Amniotic stem cell (primary cell): Measurements from ENCODE around the gene HDAC5.

Experiments used
- DNase-seq: peaks from one replicate; lab custom pipeline; 2025; lab: John Stamatoyannopoulos, UW

HDAC5 gene

DNA sequence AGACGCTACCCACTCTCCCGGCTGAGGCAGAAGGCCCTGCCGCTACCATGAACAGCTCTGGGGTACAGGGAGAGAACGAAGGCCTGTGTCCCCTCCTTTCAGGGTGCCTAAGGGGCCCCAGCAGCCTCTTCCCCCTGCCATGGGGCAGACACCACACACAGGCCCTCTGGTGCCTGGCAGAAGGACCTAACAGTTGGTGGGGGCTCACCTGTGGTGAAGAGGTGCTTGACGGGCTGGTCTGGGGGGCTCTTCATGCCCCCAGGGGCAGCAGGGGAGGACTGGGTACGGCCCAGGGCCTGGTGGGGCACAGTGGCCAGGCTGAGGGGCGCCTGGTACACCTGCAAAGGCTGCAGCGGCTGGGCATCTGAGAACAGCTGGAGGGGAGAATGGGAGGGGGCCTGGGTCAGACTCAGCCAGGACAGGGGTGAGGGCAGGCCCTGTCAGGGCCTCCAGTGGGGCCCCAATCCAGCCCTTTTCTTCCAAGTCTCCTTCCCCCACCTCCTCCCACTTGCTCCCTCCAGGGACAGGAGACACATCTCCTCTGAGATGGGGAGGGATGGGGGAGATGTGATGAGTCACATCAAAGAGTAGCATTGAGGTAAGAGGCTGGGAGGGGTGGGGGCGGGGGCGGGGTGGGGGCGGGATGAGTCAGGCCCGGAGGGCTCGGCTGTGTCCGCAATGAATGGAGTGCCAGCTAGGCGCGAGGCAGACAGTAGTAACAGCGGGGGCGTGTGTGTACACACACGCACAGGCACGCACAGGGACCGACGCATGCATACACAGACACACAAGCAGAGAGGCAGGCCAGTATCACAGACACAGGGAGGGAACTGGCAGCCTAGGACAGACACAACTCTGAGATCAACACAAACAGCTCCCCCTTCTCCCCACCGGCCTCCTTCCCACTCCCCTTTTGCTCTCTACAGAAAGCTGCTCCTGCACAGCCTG, 36.8 kb downstream of the HDAC5 start:
- peak; percentile 74 for DNase-seq

DNA sequence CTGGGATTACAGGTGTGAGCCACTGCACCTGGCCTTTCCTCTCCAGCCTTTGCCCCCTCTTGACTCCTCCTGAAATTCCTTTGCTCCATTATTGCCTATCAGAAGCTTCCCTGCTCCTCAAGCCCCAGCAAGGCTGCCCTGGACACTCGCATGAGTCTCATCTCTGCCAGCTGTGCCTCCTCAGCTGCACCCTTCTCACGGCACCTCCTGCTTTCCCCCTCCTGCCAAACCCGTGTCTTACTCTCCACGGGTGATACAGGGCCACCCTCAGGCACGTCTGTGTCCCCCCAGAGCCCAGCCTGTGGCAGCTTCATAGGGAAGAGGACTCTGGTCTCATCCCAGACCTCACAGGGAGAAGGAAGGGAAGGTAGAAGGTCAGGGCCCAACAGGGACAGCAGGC, 37.5 kb downstream of the HDAC5 start:
- no peak for DNase-seq

DNA sequence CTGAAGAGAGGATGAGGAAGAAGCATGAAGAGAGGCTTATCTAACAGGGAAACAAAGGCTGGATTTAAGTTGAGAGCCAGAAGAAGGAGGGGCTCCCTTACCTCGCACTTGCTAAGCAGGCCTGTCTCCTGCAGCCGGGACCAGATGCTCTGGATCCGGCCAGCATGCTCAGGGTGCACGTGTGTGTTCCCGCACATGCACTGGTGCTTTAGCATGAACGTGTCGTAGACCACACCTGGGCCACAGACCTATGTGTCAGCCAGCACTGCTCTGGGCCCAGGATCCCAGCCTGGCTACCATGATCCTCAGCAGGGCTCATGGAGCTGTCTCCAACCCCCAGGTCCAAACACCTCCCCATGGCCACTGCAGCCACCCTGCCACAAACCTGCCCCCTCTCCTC, 38.5 kb downstream of the HDAC5 start:
- no peak for DNase-seq

DNA sequence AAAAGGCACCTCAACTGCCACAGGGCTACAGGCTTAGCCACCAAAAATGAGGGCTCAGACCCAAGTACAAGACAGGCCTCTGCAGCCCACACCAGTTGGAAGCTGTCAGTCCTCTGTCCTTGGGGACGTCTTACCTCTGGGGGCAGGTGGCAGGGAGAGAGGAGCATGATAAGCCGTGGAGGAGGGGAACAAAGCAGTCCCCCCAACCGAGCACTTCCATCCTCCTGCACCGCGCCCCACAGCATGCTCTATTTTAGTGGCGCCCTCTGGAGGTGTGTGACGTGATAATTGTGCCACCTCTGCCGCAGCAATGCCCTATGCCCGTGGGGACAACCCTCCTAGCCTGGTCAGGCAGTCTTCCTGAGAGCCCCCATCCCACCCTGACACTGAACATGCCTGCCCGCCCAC, 39.3 kb downstream of the HDAC5 start:
- DNase-seq, result no peak

DNA sequence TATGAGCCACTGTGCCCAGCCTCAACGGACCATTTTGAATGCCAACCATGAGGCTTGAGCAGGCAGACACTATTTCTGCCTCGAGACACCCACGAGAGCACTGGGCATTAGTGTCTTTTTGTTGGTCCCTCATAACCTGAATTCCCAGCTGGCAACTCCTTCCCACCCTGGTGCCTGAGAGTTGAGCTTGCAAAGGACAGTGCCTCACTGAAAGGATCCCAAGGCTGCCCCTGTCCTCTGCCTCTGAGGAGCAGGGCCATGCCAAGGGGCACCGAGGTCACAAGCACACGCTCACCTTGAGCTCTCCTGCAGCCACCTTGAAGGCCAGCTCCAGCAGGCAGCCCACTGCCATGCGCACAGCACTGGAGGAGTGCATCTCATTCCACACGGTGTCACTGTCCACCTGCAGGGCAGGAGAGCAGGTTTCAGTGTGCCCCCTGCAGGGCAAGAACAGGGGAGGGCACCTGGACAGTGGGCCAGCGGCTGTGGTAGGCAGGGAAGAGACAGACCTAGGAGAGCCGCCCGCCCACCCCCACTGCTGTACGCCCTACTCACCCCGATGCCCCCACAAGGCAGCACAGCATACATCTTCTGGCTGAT, 40.1 kb downstream of the HDAC5 start:
- no peak for DNase-seq

DNA sequence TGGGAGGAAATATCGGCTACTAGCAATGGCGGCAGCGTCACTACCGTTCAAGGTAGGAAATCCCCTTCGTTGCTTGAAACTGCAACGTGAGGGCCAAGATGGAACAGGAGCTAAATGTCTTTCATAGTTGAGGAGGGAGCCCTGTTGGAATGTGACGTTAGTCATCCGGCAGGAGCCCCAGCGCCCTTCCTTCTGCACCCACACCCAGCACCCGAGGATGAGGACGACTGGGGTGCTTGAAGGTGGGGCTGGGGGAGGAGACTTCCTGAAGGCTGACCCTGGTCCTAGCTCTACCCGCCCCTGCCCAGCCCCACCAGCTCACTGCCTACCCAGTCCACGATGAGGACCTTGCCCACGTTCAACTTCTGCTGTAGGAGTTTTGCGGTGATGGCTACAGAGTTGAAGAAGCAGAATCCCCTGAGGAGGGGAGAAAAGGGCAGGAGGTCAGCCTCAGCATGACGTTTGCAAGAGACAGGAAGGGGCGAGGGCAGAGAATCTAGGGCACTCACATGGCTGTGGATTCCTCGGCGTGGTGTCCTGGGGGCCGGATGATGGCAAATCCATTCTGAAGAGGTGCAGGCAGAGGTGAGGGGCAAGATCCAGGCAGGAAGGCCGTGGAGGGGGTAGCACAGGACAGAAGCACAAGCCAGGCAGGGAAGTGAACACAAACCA, 41.0 kb downstream of the HDAC5 start:
- DNase-seq, result no peak

DNA sequence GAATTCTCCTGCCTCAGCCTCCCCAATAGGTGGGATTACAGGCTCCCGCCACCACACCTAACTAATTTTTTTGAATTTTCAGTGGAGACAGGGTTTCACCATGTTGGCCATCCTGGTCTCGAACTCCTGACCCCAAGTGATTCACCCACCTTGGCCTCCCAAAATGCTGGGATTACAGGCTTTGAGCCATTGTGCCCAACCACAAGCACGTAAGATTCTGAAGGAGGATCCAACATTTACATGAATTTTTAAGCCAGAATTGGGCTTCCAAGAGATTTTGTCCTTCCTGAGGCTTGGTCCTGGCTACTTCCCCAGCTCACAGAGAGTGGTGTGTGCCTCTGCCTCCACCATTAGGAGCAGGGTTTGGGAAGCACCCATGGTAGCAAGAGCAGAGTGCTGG, 41.8 kb downstream of the HDAC5 start:
- no peak for DNase-seq

DNA sequence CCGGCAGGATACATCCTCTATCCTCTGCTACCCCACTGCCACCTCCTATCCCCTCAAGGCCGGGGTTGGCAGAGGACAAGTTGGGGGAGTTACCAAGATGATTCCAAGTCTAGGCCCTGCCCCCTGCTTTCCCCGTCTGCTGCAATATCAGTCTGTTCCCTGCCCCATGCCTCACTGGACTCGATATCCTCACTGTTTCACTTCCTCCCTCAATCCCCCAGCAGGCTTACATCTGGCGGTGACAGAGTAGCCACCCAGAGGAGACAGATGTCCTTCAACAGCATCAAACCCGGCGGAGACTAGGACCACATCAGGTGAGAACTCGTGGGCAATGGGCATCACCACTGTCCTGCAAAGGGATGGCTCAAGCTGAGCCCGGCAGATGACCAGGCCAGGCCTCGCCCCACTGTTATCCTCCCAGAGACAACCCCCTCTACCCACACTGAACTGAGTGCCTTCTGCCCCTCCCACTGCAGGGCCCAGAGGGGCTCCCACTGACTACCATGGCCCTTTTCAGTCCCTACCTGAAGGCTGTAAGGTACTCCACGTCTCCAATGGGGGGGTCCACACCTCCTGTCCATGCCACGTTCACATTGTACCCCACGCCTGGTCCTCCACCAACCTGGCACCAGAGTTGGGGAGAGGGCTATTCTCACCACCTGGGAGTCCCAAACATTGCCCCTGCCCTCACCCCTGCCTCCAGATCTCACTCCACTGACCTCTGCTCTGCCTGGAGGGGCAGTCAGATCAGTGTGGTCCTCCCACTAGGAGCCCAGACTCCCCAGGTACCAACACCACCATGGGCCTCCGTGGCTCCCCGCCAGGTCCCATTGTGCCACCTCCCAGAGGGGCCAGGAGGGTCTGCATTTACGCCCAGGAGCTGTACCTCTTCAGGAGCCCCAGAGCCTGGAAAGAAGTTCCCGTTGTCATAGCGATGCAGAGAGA, 43.3 kb downstream of the HDAC5 start:
- DNase-seq, result no peak

DNA sequence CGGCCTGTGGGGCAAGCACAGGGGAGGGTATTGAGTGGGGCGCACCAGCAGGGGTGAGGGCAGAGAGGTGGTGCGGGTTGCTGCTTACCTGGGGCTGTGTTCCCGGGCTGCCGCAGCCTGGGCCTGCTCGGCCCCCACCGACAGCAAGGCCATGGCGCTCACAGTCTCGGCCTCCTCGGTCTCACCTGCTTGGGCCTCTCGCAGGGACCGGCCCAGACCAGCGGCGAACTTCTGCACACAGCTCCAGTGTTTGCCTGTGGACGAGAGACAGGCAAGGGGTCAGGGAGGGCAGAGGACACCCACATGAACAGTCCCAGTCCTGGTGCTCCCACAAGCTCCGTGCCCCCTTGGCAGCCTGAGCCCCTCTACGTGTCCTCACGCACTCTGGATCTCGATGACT, 45.0 kb downstream of the HDAC5 start:
- DNase-seq, result no peak

DNA sequence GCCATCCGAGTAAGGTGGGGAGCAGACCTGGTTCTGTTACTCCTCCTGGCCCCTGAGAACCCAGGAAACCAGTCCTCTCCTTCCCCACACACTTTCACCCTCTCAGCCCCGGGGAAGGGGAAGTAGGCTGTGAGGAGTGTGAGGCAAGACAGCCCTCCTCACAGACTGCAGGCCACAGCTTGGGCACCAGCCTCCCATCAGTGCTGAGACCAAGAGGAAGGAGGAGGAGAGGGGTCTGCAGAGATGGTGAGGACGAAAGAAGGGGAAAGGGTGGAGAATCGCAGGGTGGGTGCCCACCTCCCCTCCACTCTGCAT, 45.9 kb downstream of the HDAC5 start:
- DNase-seq, result no peak

DNA sequence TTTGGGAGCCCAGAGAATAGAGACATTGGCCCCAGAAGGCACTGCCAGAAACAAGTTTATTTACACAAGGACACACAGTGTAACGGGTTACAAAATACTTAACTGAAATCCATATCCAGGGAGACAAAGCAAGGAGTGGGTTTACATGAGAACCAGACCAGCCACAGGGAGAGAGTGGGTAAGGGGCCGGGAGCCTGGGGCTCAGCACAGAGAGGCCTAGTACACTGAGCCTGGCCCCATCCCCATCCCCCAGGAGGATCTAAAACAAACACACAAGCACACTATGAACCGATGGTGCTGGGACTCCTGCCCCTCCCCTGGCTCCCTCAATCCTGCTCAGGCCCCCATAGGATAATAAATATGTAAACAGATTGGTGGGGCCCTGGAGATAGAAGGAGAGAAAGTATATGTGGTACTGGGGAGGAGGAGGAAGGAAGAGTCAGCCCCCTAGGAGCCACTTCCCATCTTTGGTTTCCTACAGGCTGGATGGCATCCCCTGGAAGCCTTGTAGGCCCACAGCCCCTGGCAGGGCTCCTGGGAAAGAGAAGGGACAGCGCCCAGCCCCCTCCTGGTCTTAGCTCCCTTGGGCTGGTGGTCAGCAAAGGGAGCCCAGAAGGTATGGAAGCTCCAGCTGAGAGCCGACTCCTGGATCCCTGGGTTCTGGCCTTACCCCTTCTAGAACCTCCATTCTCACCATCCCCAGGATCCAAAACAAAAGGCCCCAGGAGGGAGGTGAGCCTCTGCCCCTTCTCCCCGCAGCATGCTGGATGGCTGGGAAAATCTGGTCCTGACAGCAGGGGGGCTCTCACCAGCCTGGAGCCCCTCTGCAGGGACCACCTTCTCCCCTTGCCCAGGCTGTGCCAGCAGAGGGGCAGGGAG, 46.5 kb downstream of the HDAC5 start:
- DNase-seq, result no peak

DNA sequence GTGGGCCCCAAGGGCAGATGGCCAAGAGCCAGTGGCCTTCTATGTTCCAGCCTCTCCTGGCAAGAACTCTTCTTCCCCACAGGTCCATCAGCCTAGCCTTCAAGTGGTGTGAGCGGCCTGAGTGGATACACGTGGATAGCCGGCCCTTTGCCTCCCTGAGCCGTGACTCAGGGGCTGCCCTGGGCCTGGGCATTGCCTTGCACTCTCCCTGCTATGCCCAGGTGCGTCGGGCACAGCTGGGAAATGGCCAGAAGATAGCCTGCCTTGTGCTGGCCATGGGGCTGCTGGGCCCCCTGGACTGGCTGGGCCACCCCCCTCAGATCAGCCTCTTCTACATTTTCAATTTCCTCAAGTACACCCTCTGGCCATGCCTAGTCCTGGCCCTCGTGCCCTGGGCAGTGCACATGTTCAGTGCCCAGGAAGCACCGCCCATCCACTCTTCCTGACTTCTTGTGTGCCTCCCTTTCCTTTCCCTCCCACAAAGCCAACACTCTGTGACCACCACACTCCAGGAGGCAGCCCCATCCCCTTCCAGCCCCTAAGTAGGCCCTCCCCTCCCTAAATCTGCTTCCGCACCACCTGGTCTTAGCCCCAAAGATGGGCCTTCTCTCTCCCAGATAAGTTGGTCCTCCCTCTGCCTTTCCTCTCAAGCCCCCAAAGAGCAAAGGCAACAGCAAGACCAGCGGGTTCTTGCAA, 47.7 kb downstream of the HDAC5 start:
- DNase-seq, result no peak

DNA sequence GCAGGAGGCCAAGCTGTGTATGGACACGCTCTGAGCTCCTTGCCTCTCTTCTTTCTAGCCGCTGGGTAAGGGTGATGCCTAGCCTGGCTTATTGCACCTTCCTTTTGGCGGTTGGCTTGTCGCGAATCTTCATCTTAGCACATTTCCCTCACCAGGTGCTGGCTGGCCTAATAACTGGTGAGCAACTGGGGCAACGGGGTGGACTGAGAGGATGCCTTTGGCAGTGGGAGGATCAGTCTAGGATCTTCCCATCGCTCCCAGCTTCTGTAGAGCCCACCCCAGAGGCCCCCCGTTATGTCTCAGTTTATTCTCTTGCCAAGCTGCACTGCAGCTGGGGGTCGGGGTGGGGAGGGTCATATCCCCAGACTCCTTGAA, 48.5 kb downstream of the HDAC5 start:
- DNase-seq, result no peak

DNA sequence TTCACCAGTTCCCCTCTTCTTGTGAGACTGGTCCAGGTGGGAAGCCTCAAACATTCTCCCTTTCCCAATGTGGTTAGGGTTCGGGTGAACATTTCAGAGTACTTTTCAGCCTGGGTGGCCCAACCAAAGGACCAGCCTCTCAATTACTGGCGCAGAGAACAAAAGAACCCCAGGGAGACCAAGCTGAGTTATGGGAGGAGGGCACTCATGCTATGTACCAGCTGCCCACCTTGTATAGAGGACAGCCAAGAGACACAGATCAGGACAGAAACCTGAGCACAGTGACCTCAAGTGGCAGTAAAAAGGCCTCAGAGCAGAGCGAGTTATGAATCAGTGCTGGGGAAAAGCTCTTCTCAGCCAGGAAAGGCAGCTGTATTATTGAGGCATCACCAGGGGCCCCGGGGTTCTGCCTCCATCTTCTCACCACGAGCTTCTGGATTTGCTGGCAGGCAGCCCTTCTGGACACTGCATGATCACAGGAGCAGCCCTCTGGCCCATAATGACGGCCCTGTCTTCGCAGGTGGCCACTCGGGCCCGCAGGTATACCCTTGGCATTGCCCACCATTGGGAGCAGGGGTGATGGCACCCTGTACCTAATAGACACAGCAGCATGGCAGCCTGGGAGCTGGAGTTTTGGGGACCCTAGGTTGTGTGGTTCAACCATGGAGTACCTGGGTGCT, 49.1 kb downstream of the HDAC5 start:
- DNase-seq, result no peak

DNA sequence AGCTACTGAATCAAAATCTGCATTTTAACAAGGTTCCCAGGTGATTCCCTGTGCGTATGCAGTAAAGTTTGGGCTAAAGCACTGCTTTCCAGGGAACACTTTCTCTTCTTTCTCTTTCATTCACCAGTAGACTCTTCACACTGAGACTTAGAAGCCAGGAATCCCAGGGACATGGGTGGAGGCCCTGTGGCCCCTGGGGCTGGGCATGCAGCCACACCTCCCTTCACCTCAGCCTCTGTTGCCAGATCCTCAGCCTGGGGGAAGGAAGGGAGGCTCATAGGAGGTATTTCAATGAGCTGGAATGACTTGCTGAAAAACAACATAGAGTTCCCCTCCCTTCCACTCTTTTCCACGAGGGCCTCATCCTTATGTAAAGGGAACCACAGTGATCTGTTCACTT, 51.7 kb downstream of the HDAC5 start:
- DNase-seq, result no peak

DNA sequence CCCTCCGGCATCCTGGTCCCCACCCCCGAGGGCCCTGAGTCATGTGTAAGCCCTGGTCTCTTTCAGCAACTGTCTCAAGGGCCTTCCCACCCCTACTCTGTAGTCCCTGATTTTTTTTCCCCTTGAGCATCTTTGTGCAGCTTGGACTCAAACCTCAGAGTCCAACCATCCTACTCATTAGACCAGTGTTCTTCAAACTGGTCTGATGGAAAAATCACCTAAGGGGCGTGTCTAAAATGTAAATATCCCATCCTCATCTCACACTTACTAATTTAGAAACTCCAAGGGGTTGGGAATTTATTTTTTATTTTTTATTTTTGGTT, 52.3 kb downstream of the HDAC5 start:
- no peak for DNase-seq

DNA sequence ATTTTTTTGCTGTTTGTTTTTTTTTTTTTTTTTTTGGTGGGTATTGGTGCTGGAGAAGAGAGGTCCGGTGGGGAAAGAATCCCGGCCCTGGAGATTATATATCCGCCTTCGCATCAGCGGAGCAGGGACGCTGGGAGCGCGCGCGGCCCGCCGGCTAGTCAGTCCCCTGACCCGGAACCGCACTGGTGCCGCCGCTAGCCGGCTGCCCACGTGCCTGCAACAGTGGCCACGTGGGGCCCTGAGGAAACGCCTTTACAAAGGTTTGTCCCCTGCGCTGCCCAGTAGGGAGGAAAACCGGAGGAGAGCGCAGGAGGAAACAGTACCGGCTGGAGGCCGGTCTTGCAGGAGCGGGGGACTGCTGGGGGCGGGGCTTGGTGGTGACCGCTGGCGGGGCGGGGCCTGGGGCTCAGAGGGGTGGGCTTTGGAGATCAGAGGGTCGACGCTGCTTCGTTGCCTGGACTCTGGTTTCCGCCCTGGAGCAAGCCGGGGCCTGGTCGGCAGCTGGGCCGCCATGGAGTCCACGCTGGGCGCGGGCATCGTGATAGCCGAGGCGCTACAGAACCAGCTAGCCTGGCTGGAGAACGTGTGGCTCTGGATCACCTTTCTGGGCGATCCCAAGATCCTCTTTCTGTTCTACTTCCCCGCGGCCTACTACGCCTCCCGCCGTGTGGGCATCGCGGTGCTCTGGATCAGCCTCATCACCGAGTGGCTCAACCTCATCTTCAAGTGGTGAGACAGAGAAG, 52.8 kb downstream of the HDAC5 start, which contains the start of gene G6PC3:
TSS of gene G6PC3 (plus strand) at position 281 of the 743 bp plus-strand sequence. CDS start at position 512, 231 bp downstream.
- DNase-seq, result peak; percentile 96

DNA sequence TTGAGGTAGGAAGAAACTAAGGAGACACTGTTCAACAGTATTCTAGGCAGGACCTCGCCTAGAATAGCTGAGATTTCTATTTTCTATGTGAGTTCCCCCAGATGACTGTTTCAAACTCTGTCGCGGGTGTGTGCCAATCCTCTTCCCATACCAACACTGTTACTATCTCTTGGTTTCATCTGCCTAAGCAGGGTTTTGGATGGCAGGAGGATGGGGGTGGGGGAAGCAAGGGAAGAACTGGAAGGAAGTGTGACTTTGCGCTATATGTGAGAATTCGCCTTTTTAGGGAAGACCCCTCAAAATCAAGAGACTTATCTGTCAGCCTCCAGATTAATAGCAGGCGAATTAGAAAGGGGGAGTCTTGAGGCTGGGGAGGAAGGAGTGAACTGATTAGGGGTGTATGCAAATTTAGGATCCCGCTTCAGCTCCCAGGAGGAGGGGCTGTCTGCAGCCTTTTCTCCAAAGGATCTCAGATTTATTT, 53.4 kb downstream of the HDAC5 start:
- no peak for DNase-seq

DNA sequence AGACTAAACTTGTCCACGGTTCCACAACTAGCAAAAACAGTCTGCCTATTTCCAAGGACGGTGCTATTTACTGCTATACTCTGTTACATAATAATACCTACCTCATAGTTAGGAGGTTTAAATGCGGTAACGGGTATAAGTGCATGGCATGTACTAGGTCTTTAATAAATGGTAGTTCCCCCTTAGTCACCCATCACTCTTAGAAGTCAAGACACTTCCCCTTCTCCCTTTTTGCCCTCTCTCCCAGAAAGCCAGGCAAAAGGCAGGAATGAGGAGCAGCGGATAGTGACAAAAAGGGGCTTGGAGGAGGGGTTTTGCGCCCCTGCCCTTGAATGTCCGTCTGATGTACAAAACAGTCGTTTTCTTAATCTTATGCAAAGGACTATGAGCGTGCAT, 55.9 kb downstream of the HDAC5 start:
- no peak for DNase-seq
